ENCODE results near the gene POTEM.
"Not testable (repeated sequence)": the region's sequence is repeated elsewhere in the genome, so short reads cannot be mapped to it uniquely, and the experiment has no call there.

GRCh38 chr14:19006490-19006889, 39.3 kb downstream of the POTEM start:
- not testable (repeated sequence) for TF ChIP-seq POLR2AphosphoS5, POLR2A (IDR thresholded peaks at IDR 0.05; ENCODE audit: low read depth, low read length)
